ENCODE results near the gene ING2. TPM values are rescaled to one million over a fixed set of nuclear protein-coding genes. Genes with fewer than 3 reads are reported as not detected.

The ING2 gene
- total RNA-seq, result 7.9 and 9.5 TPM in 2 replicates

GRCh38 chr4:183504930-183505610 is at the start of gene ING2:
Gene ING2, plus strand, starts transcription at chr4:183505058. Its CDS starts 138 bp downstream, at chr4:183505196.

Other genes with a start within 250 kb of the ING2 start
- not detected in 2 replicates for gene CLDN22, start 184.8 kb upstream of the ING2 start, total RNA-seq
- gene CLDN24, start 182.6 kb upstream of the ING2 start, total RNA-seq, result not detected in 2 replicates
- 10.4 and 12.9 TPM in 2 replicates for gene CDKN2AIP, start 60.4 kb upstream of the ING2 start, total RNA-seq
- 19.5 and 25.6 TPM in 2 replicates for gene RWDD4, start 154.1 kb downstream of the ING2 start, total RNA-seq
- 21.3 and 31.3 TPM in 2 replicates for gene TRAPPC11, start 154.2 kb downstream of the ING2 start, total RNA-seq

Data from bronchus fibroblast of lung (primary cell).